Endodermal cell (in vitro differentiated cells): ENCODE data around the gene CACNA2D1. TPM values are rescaled to one million over a fixed set of nuclear protein-coding genes. Genes with fewer than 3 reads are reported as not detected.

Experiments used
- DNase-seq: peaks from one replicate; pipeline ENCODE4 v3.0.0-alpha.2; 2017
- H3K27ac ChIP-seq: 2 replicates; pipeline ENCODE4 v1.5.1; 2013; ENCODE audit warnings: mild to moderate bottlenecking, low read depth, low read length, moderate library complexity
- H3K27me3 ChIP-seq: 2 replicates; pipeline ENCODE4 v1.6.1; 2013; ENCODE audit warnings: mild to moderate bottlenecking, low read length, moderate library complexity; ENCODE audit not compliant: insufficient read depth, control insufficient read depth, poor library complexity, severe bottlenecking
- H3K36me3 ChIP-seq: 2 replicates; pipeline ENCODE4 v1.7.0; 2013; ENCODE audit warnings: mild to moderate bottlenecking, low read length, moderate library complexity; ENCODE audit not compliant: control insufficient read depth, insufficient read depth
- H3K4me1 ChIP-seq: one replicate; pipeline ENCODE4 v1.7.0; 2013; ENCODE audit warnings: low read length; ENCODE audit not compliant: control insufficient read depth, insufficient read depth
- H3K4me3 ChIP-seq: 2 replicates; pipeline ENCODE4 v1.5.1; 2013; ENCODE audit warnings: mild to moderate bottlenecking, low read length, moderate library complexity
- H3K9ac ChIP-seq: 2 replicates; pipeline ENCODE4 v1.6.1; 2013; ENCODE audit warnings: mild to moderate bottlenecking, low read length, moderate library complexity; ENCODE audit not compliant: poor library complexity, severe bottlenecking; ENCODE audit errors: extremely low read depth
- H3K9me3 ChIP-seq: 2 replicates; pipeline ENCODE4 v1.6.1; 2013; ENCODE audit warnings: mild to moderate bottlenecking, low read length, moderate library complexity; ENCODE audit not compliant: control insufficient read depth
- H3K27ac Mint-ChIP-seq: 2 replicates; pipeline ENCODE4 v1.8.0; 2020; ENCODE audit warnings: mixed read lengths
- H3K27me3 Mint-ChIP-seq: 2 replicates; pipeline ENCODE4 v1.8.0; 2021; ENCODE audit warnings: mild to moderate bottlenecking, mixed read lengths; ENCODE audit not compliant: insufficient read depth
- H3K36me3 Mint-ChIP-seq: 2 replicates; pipeline ENCODE4 v1.8.0; 2020; ENCODE audit warnings: low read depth, mixed read lengths
- H3K4me1 Mint-ChIP-seq: 2 replicates; pipeline ENCODE4 v1.8.0; 2020; ENCODE audit warnings: mixed read lengths
- H3K4me3 Mint-ChIP-seq: 2 replicates; pipeline ENCODE4 v1.8.0; 2020; ENCODE audit warnings: mild to moderate bottlenecking, moderate library complexity, mixed read lengths
- H3K9me3 Mint-ChIP-seq: 2 replicates; pipeline ENCODE4 v1.8.0; 2020; ENCODE audit warnings: mild to moderate bottlenecking, mixed read lengths
- CTCF ChIP-seq: fragments of 200-600 bp; sonication (generic); conservative IDR thresholded peaks from 2 replicates; pipeline ENCODE4 v1.5.0; 2021; ENCODE audit warnings: antibody characterized with exemption, mild to moderate bottlenecking
- WGBS, 2 experiments: methylation state at CpG; one replicate each; pipeline versions ENCODE4 v1.1.5 to v1.1.7; 2013; ENCODE audit warnings: missing lambda C conversion rate in 2 of 2, mixed read lengths in 1 of 2; ENCODE audit not compliant: insufficient coverage in 1 of 2, insufficient read length in 1 of 2; 5-methylcytosine and 5-hydroxymethylcytosine counted together
- total RNA-seq, 2 donors: library from RNA; stranded (reverse); fragmentation: NEBNext Ultra II Directional in 1 of 2; extraction: Animal tissue kit (Norgen Biotek cat#: 25700) in 1 of 2; gene quantifications; 2 replicates in 1 of 2; 3 replicates in 1 of 2; pipeline ENCODE4 v1.2.1, GENCODE V29; 2021

The CACNA2D1 gene
- total RNA-seq, 2 donors from 2014 or later: 16.9 to 26.8 TPM

DNA sequence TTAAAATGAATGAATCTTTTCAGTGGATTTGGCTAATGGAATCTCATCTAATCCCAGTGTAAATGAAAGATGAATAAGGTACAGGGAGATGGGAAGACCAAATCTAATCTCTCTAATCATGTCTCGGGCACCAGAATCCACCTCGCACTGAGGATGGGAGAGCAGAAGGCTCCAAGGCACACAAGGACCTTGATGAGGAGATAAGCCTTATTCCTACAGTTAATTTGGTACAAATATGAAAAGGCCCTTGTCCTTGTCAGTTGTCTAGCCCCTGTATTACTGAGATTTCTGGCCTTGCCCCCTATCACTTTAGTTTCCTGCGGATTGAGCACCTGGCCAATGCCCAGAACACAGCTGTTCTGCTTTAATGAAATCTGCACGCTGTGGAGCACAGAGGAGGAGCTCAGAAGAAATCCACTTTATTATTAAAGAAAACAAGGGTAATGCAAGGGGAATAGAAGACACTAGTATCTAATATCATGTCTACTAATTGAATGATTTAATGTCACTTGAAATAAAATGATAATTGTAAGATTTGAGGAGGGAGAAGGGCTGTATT lies 352.4 kb downstream of the CACNA2D1 start:
- no peaks in the 10 kb centered on the region for H3K36me3 Mint-ChIP-seq
- no peak overlapping the region for H3K4me3 Mint-ChIP-seq
- Histone ChIP-seq H3K4me3 (no peak overlapping the region), H3K27ac (no peak overlapping the region), H3K4me1 (peaks cover 2% of the 10 kb centered on the region), H3K36me3 (no peaks in the 10 kb centered on the region), H3K27me3 (no peaks in the 10 kb centered on the region), H3K9ac (no peak overlapping the region), H3K9me3 (no peaks in the 10 kb centered on the region)
- H3K27me3 Mint-ChIP-seq: no peaks in the 10 kb centered on the region
- no peak overlapping the region for H3K27ac Mint-ChIP-seq
- no peaks in the 10 kb centered on the region for H3K9me3 Mint-ChIP-seq
- WGBS, 2 experiments: 89 to 91% methylated on average over 3 to 4 of the region's 4 CpGs
- TF ChIP-seq CTCF: no peak
- H3K4me1 Mint-ChIP-seq: peaks cover 11% of the 10 kb centered on the region
- no peak for DNase-seq

DNA sequence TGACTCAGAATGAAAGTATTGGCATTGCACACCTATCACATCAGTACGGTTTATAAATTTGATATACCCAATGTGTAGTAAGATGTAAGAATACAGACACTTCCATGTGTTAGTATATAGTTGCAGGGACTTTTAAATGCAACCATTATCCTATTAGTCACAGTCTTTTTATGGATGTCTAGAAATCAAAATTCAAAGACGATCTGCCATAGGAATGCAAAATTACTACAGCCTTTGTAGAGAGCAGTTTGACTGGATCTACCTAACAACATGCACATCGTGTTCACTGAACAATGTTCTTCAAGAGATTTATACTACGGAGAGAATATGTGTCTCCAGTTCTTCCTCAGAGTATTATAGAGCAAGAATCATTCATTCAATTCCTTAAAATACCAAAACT lies 356.5 kb downstream of the CACNA2D1 start:
- peaks cover 11% of the 10 kb centered on the region for H3K4me1 Mint-ChIP-seq
- Histone ChIP-seq H3K4me3 (no peak overlapping the region), H3K27me3 (no peaks in the 10 kb centered on the region), H3K36me3 (peaks cover 4% of the 10 kb centered on the region), H3K27ac (no peak overlapping the region), H3K9ac (no peak overlapping the region), H3K4me1 (peaks cover 2% of the 10 kb centered on the region), H3K9me3 (no peaks in the 10 kb centered on the region)
- H3K4me3 Mint-ChIP-seq: no peak overlapping the region
- no peak for DNase-seq
- no peak for TF ChIP-seq CTCF
- H3K27ac Mint-ChIP-seq: no peak overlapping the region
- WGBS, 2 experiments: 92% methylated on average over 3 to 4 of the region's 4 CpGs
- peaks cover 3% of the 10 kb centered on the region for H3K36me3 Mint-ChIP-seq
- no peaks in the 10 kb centered on the region for H3K27me3 Mint-ChIP-seq
- H3K9me3 Mint-ChIP-seq: no peaks in the 10 kb centered on the region

DNA sequence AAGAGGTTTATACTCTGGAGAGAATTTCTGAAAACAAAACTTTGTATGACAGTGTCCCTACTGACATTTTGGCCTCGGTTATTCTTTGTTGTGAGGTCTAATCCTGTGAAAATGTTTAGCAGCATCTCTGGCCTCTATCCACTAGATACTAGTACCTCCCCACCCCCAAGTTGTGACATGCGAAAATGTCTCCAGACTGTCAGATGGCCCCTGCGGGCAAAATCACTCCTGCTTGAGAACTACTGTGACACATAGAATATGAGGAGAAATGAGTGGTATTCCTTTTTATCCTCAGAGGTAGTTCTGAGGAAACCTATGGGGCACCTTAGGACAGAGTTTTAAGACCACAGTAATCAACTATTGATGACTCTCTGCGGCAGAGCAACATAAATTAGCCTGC lies 358.5 kb downstream of the CACNA2D1 start:
- peaks cover 5% of the 10 kb centered on the region for H3K36me3 Mint-ChIP-seq
- no peaks in the 10 kb centered on the region for H3K27me3 ChIP-seq
- H3K4me3 Mint-ChIP-seq: no peak overlapping the region
- H3K27me3 Mint-ChIP-seq: no peaks in the 10 kb centered on the region
- H3K27ac ChIP-seq: no peak overlapping the region
- H3K9me3 Mint-ChIP-seq: no peaks in the 10 kb centered on the region
- no peak for TF ChIP-seq CTCF
- H3K36me3 ChIP-seq: peaks cover 4% of the 10 kb centered on the region
- no peak for DNase-seq
- no peak overlapping the region for H3K27ac Mint-ChIP-seq
- H3K4me1 ChIP-seq: no peaks in the 10 kb centered on the region
- 96 to 100% methylated on average over 1 to 4 of the region's 4 CpGs for WGBS, 2 experiments
- no peak overlapping the region for H3K4me3 ChIP-seq
- H3K4me1 Mint-ChIP-seq: peaks cover 8% of the 10 kb centered on the region
- H3K9me3 ChIP-seq: no peaks in the 10 kb centered on the region
- no peak overlapping the region for H3K9ac ChIP-seq
